ENCODE data around the gene ABCC5. TPM values are rescaled to one million over a fixed set of nuclear protein-coding genes. Genes with fewer than 3 reads are reported as not detected.

ABCC5 gene
- total and polyA plus RNA-seq, 2 of the 8 experiments (the other 6 are each of a cell fraction or from before 2014, with no cell fraction given): 25.3 to 40.8 TPM

GRCh38 chr3:184016811-184017671, 643 bp downstream of the ABCC5 start:
- Histone ChIP-seq H3K4me1 (replicated peaks in 1 of 4; ENCODE audit: control insufficient read depth in 3 of 4, insufficient read depth in 4 of 4, low read length in 3 of 4) (peaks cover 2 to 9% (median 7%) of the 10 kb centered on the region in 4 experiments; a peak in 3 of 7 replicates), H4K20me1 (replicated peaks in 1 of 2; ENCODE audit: control insufficient read depth in 1 of 2, insufficient read depth in 2 of 2, low read length in 2 of 2) (no peaks in the 10 kb centered on the region), H2AFZ (ENCODE audit: low read length) (peak overlapping the region; percentile 96; the same call in 1 of the 2 replicates), H3K4ac (replicated peaks; ENCODE audit: insufficient read length, low read depth, low read length) (no peak overlapping the region), H2BK120ac (replicated peaks; ENCODE audit: low read depth, low read length) (no peak overlapping the region), H3K27me3 (replicated peaks in 1 of 4; ENCODE audit: control insufficient read depth in 3 of 4, extremely low read depth in 1 of 4, insufficient read depth in 3 of 4, low read length in 3 of 4) (no peaks in the 10 kb centered on the region), H3K9ac (replicated peaks in 1 of 4; ENCODE audit: extremely low read depth in 1 of 4, low read depth in 3 of 4, low read length in 3 of 4) (peak overlapping the region; percentile 65 to 88 (median 84)), H3K79me2 (ENCODE audit: control insufficient read depth in 1 of 2, insufficient read depth in 2 of 2, low read length in 2 of 2) (peaks cover 0 to 22% of the 10 kb centered on the region in 2 experiments; a peak in 2 of 4 replicates), H4K91ac (replicated peaks; ENCODE audit: insufficient read length, low read length) (peak overlapping the region; percentile 77), H3K23me2 (ENCODE audit: low read depth, low read length) (peaks cover 3% of the 10 kb centered on the region; the same call in 1 of the 2 replicates), H2BK20ac (ENCODE audit: low read length) (no peak overlapping the region), H3K4me3 (ENCODE audit: extremely low read depth in 1 of 4, insufficient read depth in 2 of 4, low read depth in 3 of 4, low read length in 4 of 4) (peak overlapping the region; percentile 81 to 98 (median 96)), H4K8ac (ENCODE audit: extremely low read depth, insufficient read depth, low read length) (peak overlapping the region; percentile 95), H2BK5ac (ENCODE audit: low read depth, low read length) (peak overlapping the region; percentile 88), H3K9me3 (ENCODE audit: insufficient read depth in 2 of 2, low read depth in 1 of 2, low read length in 1 of 2) (no peaks in the 10 kb centered on the region), H3K56ac (replicated peaks; ENCODE audit: insufficient read length, low read depth, low read length) (peak overlapping the region; percentile 91), H2BK12ac (ENCODE audit: low read depth, low read length) (0 out of 2 replicates have a peak overlapping the region, but pooled peaks have one; percentile 68), H3K18ac (ENCODE audit: extremely low read depth, low read length) (peak overlapping the region; percentile 97; the same call in 1 of the 2 replicates), H2BK15ac (ENCODE audit: low read length) (no peak overlapping the region; the same call in 1 of the 2 replicates), H4K5ac (ENCODE audit: insufficient read length, low read depth, low read length) (no peak overlapping the region), H3K14ac (ENCODE audit: insufficient read length) (no peak overlapping the region), H3K36me3 (ENCODE audit: control insufficient read depth in 2 of 4, insufficient read depth in 4 of 4, low read length in 3 of 4) (peaks cover 0 to 13% (median 4%) of the 10 kb centered on the region in 4 experiments; a peak in 4 of 8 replicates), H2AK5ac (ENCODE audit: low read depth, low read length) (0 out of 2 replicates have a peak overlapping the region, but pooled peaks have one; percentile 0), H3K4me2 (ENCODE audit: insufficient read depth in 1 of 2, low read depth in 2 of 2, low read length in 2 of 2) (peak overlapping the region; percentile 65 to 66), H3K79me1 (ENCODE audit: low read depth, low read length) (no peaks in the 10 kb centered on the region; the same call in 1 of the 2 replicates), H3K27ac (ENCODE audit: low read depth, low read length) (peak overlapping the region; percentile 74), H3K23ac (ENCODE audit: insufficient read length) (no peak overlapping the region)
- WGBS, 2 experiments (ENCODE audit: extremely low coverage in 1 of 2, insufficient coverage in 1 of 2, insufficient read length in 1 of 2, insufficient replicate concordance in 2 of 2, low coverage in 1 of 2, low lambda C conversion rate in 2 of 2, missing lambda C conversion rate in 1 of 2): 41% methylated on average over 44 of the region's 57 CpGs; no CpG with 5 or more reads in 1 of the 2 experiments
- FAIRE-seq (no peak), DNase-seq (ENCODE audit: low read depth in 1 of 2, low spot score in 2 of 2) (peak in 1 of 2 experiments; percentile 72)
- ChIA-PET POLR2A (ENCODE audit: partially characterized antibody) (interaction anchor here (0.6 to 2.0 kb wide), 7 partner anchors 45 to 353 kb away, joined by 3 to 9 read pairs (median 3); partner anchors contain the start of gene PARL), CTCF (ENCODE audit: partially characterized antibody) (interaction anchor here (0.7 to 2.1 kb wide), 18 partner anchors 11 to 211 kb away, joined by 3 to 14 read pairs (median 4); partner anchors contain the start of gene HTR3E)
- TF ChIP-seq FOSL1 (IDR thresholded peaks at IDR 0.05; ENCODE audit: insufficient read depth, low read depth, low read length) (no peak), ZNF274 (IDR thresholded peaks at IDR 0.05; ENCODE audit: borderline replicate concordance, extremely low read depth, low read length) (no peak), RNF2 (IDR thresholded peaks at IDR 0.05; ENCODE audit: borderline replicate concordance, low read depth, low read length, missing control alignments, poor library complexity, severe bottlenecking) (no peak), POLR2AphosphoS5 (IDR thresholded peaks at IDR 0.05; ENCODE audit: low read depth, low read length) (no peak), JUN (IDR thresholded peaks at IDR 0.05; ENCODE audit: low read depth, low read length) (no peak), ASH2L (IDR thresholded peaks at IDR 0.05; ENCODE audit: low read length) (no peak), NRF1 (IDR thresholded peaks at IDR 0.05; ENCODE audit: low read depth, low read length) (no peak), RAD21 (IDR thresholded peaks at IDR 0.05 in 1 of 2, conservative IDR thresholded peaks at IDR 0.05 in 1 of 2; ENCODE audit: low read depth in 2 of 2, low read length in 2 of 2) (peak; percentile 39 to 68), SRF (IDR thresholded peaks at IDR 0.05; ENCODE audit: low read depth, low read length) (no peak), BCL11A (IDR thresholded peaks at IDR 0.05; ENCODE audit: low read depth in 2 of 2, low read length in 2 of 2) (no peak)

All from H1 (cell line).